Pancreas (tissue), 10 donors: ENCODE results near the gene PARD3. TPM values are rescaled to one million over a fixed set of nuclear protein-coding genes. Genes with fewer than 3 reads are reported as not detected.
A peak's percentile ranks its signal among the peaks of the same experiment; 100 is the strongest.

ENCODE experiments used
- ATAC-seq, 4 donors: fragments of 200-7000 bp; cut with Tn5 transposase; one replicate each; pipeline versions ENCODE4 v1.8.0 to v1.9.1; 2020; ENCODE audit warnings: mild to moderate bottlenecking in 4 of 4, moderate library complexity in 4 of 4
- DNase-seq, 6 donors: peaks; one replicate each; pipeline ENCODE4 v3.0.0-alpha.2; 2020
- FAIRE-seq: peaks from 2 replicates; lab custom pipeline; 2012; peaks lifted over from hg19 to GRCh38; lab: Jason Lieb, UNC
- H3K27ac ChIP-seq, 4 donors: fragments of 200-600 bp; sonication (generic); 1 replicate in 3 of 4; 2 replicates in 1 of 4; pipeline versions ENCODE4 v1.5.0 to v1.8.0; 2020
- H3K27me3 ChIP-seq, 4 donors: fragments of 200-600 bp; one replicate each; pipeline ENCODE4 v1.8.0; 2021
- H3K36me3 ChIP-seq, 3 donors: fragments of 200-600 bp; sonication (generic) in 1 of 3; one replicate each; pipeline versions ENCODE4 v1.5.0 to v1.8.0; 2020 to 2021
- H3K4me1 ChIP-seq, 3 donors: fragments of 200-600 bp; one replicate each; pipeline ENCODE4 v1.8.0; 2021
- H3K4me3 ChIP-seq, 4 donors: fragments of 200-600 bp; sonication (generic) in 2 of 4; one replicate each; pipeline versions ENCODE4 v1.5.0 to v1.8.0; 2020 to 2021
- H3K9me3 ChIP-seq, 4 donors: fragments of 200-600 bp; one replicate each; pipeline ENCODE4 v1.8.0; 2021
- WGBS, 2 donors: extraction: QIAGEN DNeasy Blood & Tissue Kit; methylation state at CpG; one replicate each; pipeline ENCODE4 v1.1.7; 2013; 5-methylcytosine and 5-hydroxymethylcytosine counted together
- intact Hi-C, 3 donors: fragments of 100-400 bp; cut with DNase I; formaldehyde crosslinking; loops; one replicate each; pipeline versions ENCODE4 v1.11.1 to v1.14.2; 2022
- polyA plus RNA-seq, 2 donors: library from polyadenylated mRNA; stranded (reverse); fragments of 200-250 nt; gene quantifications; one replicate each; pipeline ENCODE4 v1.2.3, GENCODE V29; 2013
- total RNA-seq, 6 donors: library from RNA; stranded (reverse); fragmentation: NEBNext Ultra II Directional in 4 of 6; extraction: Animal tissue kit (Norgen Biotek cat#: 25700) in 4 of 6; gene quantifications; one replicate each; pipeline versions ENCODE4 v1.2.1 to v1.2.4, GENCODE V29; 2021 to 2023
- TF ChIP-seq, protein P1 (sequence below), 4 donors: fragments of 200-600 bp; sonication (generic) in 3 of 4; IDR thresholded peaks; one replicate each; pipeline versions ENCODE4 v1.5.0 to v1.8.0; 2021; ENCODE audit warnings: antibody characterized with exemption in 4 of 4
- donor health status: healthy with polysubstance abuse.
- donor health status: DM: no; HTN: no; CAD: no; lungs with moderate emphysema.
- donor health status: DM: no; HTN: no; CAD: no.
- donor health status: control.
- donor health status: control.
- donor health status: Bipolar disorder and iron deficiency.
- donor health status: DM: yes; HTN: yes; CAD: no.
- donor health status: DM: no; HTN: no; CAD: no.
- donor health status: DM: no; HTN: no; CAD: no.
- donor health status: DM: yes; HTN: yes; CAD: no.

PARD3 gene
- total and polyA plus RNA-seq, 8 donors = 12.8 to 32.3 (median 23.4) TPM

DNA sequence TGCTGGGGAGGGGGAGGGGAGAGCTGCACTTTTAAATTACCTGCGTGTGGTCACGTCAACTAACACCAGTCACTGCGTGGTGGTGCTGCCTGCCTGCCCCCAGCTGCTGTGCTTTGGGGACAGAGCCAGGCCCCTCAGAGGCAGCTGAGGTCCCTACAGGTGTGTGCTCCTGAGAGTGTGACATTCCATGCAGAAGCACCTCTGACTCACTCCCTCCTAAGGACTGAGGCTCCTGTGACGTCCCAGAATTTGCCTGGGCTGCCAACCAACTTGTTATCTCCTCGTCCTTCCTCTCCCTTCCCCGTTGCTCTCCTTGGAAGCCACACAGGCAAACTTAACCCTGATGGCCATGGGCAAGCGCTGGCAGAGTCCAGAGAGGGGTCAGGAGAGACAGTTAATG lies 563.0 kb downstream of the PARD3 start:
- Histone ChIP-seq H3K4me3 (no peak overlapping the region), H3K4me1 (peaks cover 0 to 8% (median 3%) of the 10 kb centered on the region in 3 donors), H3K27me3 (no peaks in the 10 kb centered on the region), H3K27ac (no peak overlapping the region), H3K9me3 (no peaks in the 10 kb centered on the region), H3K36me3 (no peaks in the 10 kb centered on the region)
- intact Hi-C loops = no loop called here
- peak; percentile 51 to 71 (median 56) for ATAC-seq
- FAIRE-seq = no peak
- WGBS, 2 donors = 51 to 59% methylated on average over 7 of the region's 7 CpGs
- DNase-seq = no peak
- TF ChIP-seq, protein P1, sequence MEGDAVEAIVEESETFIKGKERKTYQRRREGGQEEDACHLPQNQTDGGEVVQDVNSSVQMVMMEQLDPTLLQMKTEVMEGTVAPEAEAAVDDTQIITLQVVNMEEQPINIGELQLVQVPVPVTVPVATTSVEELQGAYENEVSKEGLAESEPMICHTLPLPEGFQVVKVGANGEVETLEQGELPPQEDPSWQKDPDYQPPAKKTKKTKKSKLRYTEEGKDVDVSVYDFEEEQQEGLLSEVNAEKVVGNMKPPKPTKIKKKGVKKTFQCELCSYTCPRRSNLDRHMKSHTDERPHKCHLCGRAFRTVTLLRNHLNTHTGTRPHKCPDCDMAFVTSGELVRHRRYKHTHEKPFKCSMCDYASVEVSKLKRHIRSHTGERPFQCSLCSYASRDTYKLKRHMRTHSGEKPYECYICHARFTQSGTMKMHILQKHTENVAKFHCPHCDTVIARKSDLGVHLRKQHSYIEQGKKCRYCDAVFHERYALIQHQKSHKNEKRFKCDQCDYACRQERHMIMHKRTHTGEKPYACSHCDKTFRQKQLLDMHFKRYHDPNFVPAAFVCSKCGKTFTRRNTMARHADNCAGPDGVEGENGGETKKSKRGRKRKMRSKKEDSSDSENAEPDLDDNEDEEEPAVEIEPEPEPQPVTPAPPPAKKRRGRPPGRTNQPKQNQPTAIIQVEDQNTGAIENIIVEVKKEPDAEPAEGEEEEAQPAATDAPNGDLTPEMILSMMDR (IDR thresholded peaks at IDR 0.05) = no peak

DNA sequence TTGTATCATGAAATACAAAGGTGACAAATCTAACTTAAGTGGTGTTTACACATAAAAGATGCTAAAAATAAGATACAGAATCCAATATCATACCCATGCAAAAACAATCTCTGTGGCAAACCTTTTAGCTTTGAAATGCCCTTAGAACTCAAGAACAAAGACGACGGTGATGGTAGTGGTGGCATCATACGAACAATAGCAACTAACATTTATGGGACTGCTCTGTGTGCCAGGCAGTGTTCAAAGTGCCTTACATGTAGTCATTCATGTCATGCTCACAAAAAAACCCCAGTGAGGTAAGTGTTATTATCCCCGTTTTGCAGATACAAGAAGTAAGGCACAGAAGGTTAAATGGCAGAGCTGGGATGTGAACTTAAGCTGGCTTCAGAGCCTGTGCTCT lies 563.9 kb downstream of the PARD3 start:
- peaks cover 0 to 8% (median 3%) of the 10 kb centered on the region in 3 donors for H3K4me1 ChIP-seq
- FAIRE-seq (no peak), DNase-seq (no peak), ATAC-seq (no peak)
- intact Hi-C loops = no loop called here
- WGBS, 2 donors = 91 to 94% methylated on average over 4 of the region's 4 CpGs
- no peak overlapping the region for H3K4me3 ChIP-seq
- no peaks in the 10 kb centered on the region for H3K9me3 ChIP-seq
- H3K27me3 ChIP-seq = no peaks in the 10 kb centered on the region
- H3K27ac ChIP-seq = no peak overlapping the region
- H3K36me3 ChIP-seq = no peaks in the 10 kb centered on the region
- TF ChIP-seq, protein P1 (IDR thresholded peaks at IDR 0.05) = no peak

DNA sequence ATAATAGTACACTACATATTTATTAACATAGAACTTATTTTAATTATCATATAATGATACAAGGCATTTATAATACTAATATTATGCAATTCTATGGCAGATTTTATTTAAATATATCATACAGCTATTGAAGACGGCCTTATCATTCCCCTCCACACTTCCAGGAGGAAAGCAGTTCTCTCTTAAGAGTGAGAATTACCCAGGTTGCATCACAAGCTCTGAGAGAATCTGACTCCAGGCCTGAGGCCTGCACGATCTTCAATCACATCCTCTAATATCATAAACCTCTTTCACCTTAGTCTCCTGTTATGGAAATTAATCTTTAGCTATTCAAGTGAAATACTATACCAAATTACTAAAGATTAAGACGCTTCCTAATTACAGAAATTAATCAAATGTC lies 564.4 kb downstream of the PARD3 start:
- intact Hi-C loops = no loop called here
- FAIRE-seq = no peak
- Histone ChIP-seq H3K27me3 (no peaks in the 10 kb centered on the region), H3K27ac (no peak overlapping the region), H3K4me1 (peaks cover 0 to 8% (median 3%) of the 10 kb centered on the region in 3 donors), H3K36me3 (no peaks in the 10 kb centered on the region), H3K4me3 (no peak overlapping the region), H3K9me3 (no peaks in the 10 kb centered on the region)
- TF ChIP-seq, protein P1 (IDR thresholded peaks at IDR 0.05) = no peak
- 80 to 88% methylated on average over 3 of the region's 3 CpGs for WGBS, 2 donors
- no peak for ATAC-seq
- no peak for DNase-seq

DNA sequence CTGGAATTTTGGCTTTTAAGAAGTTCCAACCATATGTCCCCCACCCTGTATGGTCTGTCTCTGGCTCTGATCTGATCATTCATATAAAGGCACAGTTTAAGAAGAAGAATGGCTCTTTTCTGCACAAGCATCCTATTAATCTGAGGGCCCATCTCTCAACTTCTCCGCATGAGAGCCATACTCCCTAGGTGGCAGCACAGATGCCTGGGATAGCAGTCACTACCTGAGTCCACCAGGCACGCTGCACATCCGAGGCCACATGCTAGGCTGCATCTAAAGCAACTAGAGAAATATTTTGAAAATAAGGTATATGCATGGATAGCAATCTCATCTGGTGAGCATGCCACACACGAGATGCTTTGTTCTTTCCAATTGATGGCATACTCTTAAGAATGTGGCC lies 565.5 kb downstream of the PARD3 start:
- no peak overlapping the region for H3K4me3 ChIP-seq
- DNase-seq (no peak), FAIRE-seq (no peak), ATAC-seq (no peak)
- 87 to 91% methylated on average over 4 of the region's 4 CpGs for WGBS, 2 donors
- intact Hi-C loops = no loop called here
- no peak overlapping the region for H3K27ac ChIP-seq
- no peaks in the 10 kb centered on the region for H3K36me3 ChIP-seq
- TF ChIP-seq, protein P1 (IDR thresholded peaks at IDR 0.05) = no peak
- no peaks in the 10 kb centered on the region for H3K27me3 ChIP-seq
- no peaks in the 10 kb centered on the region for H3K4me1 ChIP-seq
- no peaks in the 10 kb centered on the region for H3K9me3 ChIP-seq

DNA sequence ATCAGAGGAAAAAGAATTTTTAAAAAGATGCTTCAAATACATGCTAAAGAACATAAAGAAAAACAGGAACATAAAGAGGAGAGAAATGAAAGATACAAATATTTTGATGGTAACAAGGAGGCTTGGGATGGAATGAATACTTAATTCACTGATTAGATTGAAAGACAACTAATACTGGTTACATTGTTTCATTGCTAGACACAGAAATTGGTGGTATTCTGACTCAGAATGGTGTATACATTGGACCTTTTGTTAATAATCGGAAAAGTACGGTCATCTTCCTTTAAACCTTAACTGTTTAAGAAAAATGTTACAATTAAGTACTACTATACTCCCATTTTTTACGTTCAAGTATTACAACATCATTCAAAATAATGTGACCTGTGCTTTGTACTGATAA lies 567.5 kb downstream of the PARD3 start:
- H3K4me1 ChIP-seq = no peaks in the 10 kb centered on the region
- H3K36me3 ChIP-seq = no peaks in the 10 kb centered on the region
- WGBS, 2 donors = 96 to 97% methylated on average over 3 of the region's 3 CpGs
- H3K27me3 ChIP-seq = no peaks in the 10 kb centered on the region
- no peak for ATAC-seq
- H3K9me3 ChIP-seq = no peaks in the 10 kb centered on the region
- no peak for DNase-seq
- TF ChIP-seq, protein P1 (IDR thresholded peaks at IDR 0.05) = no peak
- intact Hi-C loops = no loop called here
- no peak overlapping the region for H3K27ac ChIP-seq
- no peak overlapping the region for H3K4me3 ChIP-seq
- no peak for FAIRE-seq
